Left ventricle myocardium inferior (tissue), 1 donor: ENCODE measurements around the gene RPUSD4. TPM values are rescaled to one million over a fixed set of nuclear protein-coding genes. Genes with fewer than 3 reads are reported as not detected.

Experiments
- DNase-seq: peaks from one replicate; pipeline ENCODE4 v3.0.0-alpha.2; 2020
- H3K27ac ChIP-seq: fragments of 200-600 bp; replicated peaks from 2 replicates; pipeline ENCODE4 v1.8.0; 2021
- H3K27me3 ChIP-seq: fragments of 200-600 bp; 2 replicates; pipeline ENCODE4 v1.8.0; 2021; ENCODE audit warnings: low read depth
- H3K36me3 ChIP-seq: fragments of 200-600 bp; 2 replicates; pipeline ENCODE4 v1.8.0; 2021
- H3K4me1 ChIP-seq: fragments of 200-600 bp; 2 replicates; pipeline ENCODE4 v1.8.0; 2021
- H3K4me3 ChIP-seq: fragments of 200-600 bp; 2 replicates; pipeline ENCODE4 v1.8.0; 2021; ENCODE audit warnings: mild to moderate bottlenecking, moderate library complexity
- H3K9me3 ChIP-seq: fragments of 200-600 bp; replicated peaks from 2 replicates; pipeline ENCODE4 v1.8.0; 2021
- CTCF ChIP-seq: fragments of 200-600 bp; IDR thresholded peaks from 2 replicates; pipeline ENCODE4 v1.8.0; 2021; ENCODE audit warnings: antibody characterized with exemption, mild to moderate bottlenecking, borderline replicate concordance
- intact Hi-C: fragments of 100-400 bp; cut with micrococcal nuclease; formaldehyde crosslinking; loops from one replicate; pipeline ENCODE4 v1.11.0; 2022
- total RNA-seq: library from RNA; stranded (reverse); fragmentation: NEBNext Ultra II Directional; extraction: Animal tissue kit (Norgen Biotek cat#: 25700); gene quantifications from one replicate; pipeline ENCODE4 v1.2.1, GENCODE V29; 2021
- donor health status: DM: no; HTN: yes; CAD: no; lungs with severe emphysema.

The RPUSD4 gene
- total RNA-seq, 1 donor from 2014 or later, result 37.6 TPM

- intact Hi-C loops, result no loop called here
- Histone ChIP-seq H3K36me3 (peaks cover 10% of the 10 kb centered on the region), H3K4me3 (no peak overlapping the region), H3K9me3 (no peaks in the 10 kb centered on the region), H3K4me1 (no peaks in the 10 kb centered on the region), H3K27ac (no peak overlapping the region), H3K27me3 (no peaks in the 10 kb centered on the region)
- TF ChIP-seq CTCF, result no peak
- no peak for DNase-seq
These were observed 24.5 kb downstream of the RPUSD4 start for GRCh38 chr11:126186708-126187529.

- H3K27me3 ChIP-seq, result no peaks in the 10 kb centered on the region
- TF ChIP-seq CTCF, result no peak
- H3K27ac ChIP-seq, result no peak overlapping the region
- intact Hi-C loops, result no loop called here
- DNase-seq, result peak; percentile 69
- no peaks in the 10 kb centered on the region for H3K4me1 ChIP-seq
- H3K9me3 ChIP-seq, result no peaks in the 10 kb centered on the region
- peaks cover 4% of the 10 kb centered on the region for H3K36me3 ChIP-seq
- no peak overlapping the region for H3K4me3 ChIP-seq
These were observed 25.3 kb downstream of the RPUSD4 start for GRCh38 chr11:126186025-126186698.

- no peak for TF ChIP-seq CTCF
- Histone ChIP-seq H3K4me1 (no peaks in the 10 kb centered on the region), H3K27me3 (no peaks in the 10 kb centered on the region), H3K9me3 (no peaks in the 10 kb centered on the region), H3K4me3 (no peak overlapping the region), H3K27ac (no peak overlapping the region), H3K36me3 (peaks cover 4% of the 10 kb centered on the region)
- intact Hi-C loops, result no loop called here
- DNase-seq, result no peak
These were observed 26.0 kb downstream of the RPUSD4 start for GRCh38 chr11:126185259-126186024.

GRCh38 chr11:126182787-126183445 lies 28.5 kb downstream of the RPUSD4 start:
- Histone ChIP-seq H3K9me3 (no peaks in the 10 kb centered on the region), H3K4me1 (no peaks in the 10 kb centered on the region), H3K27ac (no peak overlapping the region), H3K36me3 (peaks cover 4% of the 10 kb centered on the region), H3K27me3 (no peaks in the 10 kb centered on the region), H3K4me3 (no peak overlapping the region)
- DNase-seq, result no peak
- intact Hi-C loops, result no loop called here
- TF ChIP-seq CTCF, result no peak
